HG02943 (cell line): ENCODE results near the gene ISG15.
"Not testable (repeated sequence)": the region's sequence is repeated elsewhere in the genome, so short reads cannot be mapped to it uniquely, and the experiment has no call there.

Source experiments
- ATAC-seq: cut with Tn5 transposase; IDR thresholded peaks from one replicate; pipeline ENCODE4 v1.9.1; 2021; ENCODE audit warnings: mild to moderate bottlenecking, low read depth, moderate library complexity; ENCODE audit not compliant: unreplicated experiment

ISG15 gene

GRCh38 chr1:1006305-1007159 lies 6.8 kb upstream of the ISG15 start:
- no peak for ATAC-seq

GRCh38 chr1:1010131-1010530 lies 3.2 kb upstream of the ISG15 start:
- ATAC-seq = not testable (repeated sequence)

GRCh38 chr1:1011396-1011949 lies 1.8 kb upstream of the ISG15 start:
- ATAC-seq = no peak

GRCh38 chr1:1012736-1013104 lies 577 bp upstream of the ISG15 start:
- not testable (repeated sequence) for ATAC-seq

GRCh38 chr1:1013922-1014648 lies 788 bp downstream of the ISG15 start:
- no peak for ATAC-seq

- no peak for ATAC-seq
These were observed 1.7 kb downstream of the ISG15 start for GRCh38 chr1:1014799-1015681.

- ATAC-seq = not testable (repeated sequence)
These were observed 4.4 kb downstream of the ISG15 start for GRCh38 chr1:1017397-1018320.

- not testable (repeated sequence) for ATAC-seq
These were observed 5.0 kb downstream of the ISG15 start for GRCh38 chr1:1018321-1018685.

GRCh38 chr1:1019122-1019999 lies 6.1 kb downstream of the ISG15 start:
- ATAC-seq = peak; percentile 50

- peak; percentile 31 for ATAC-seq
These were observed 6.7 kb downstream of the ISG15 start, which contains the start of gene AGRN for GRCh38 chr1:1020000-1020404. AGRN (plus strand) TSS chr1:1020120; CDS start chr1:1020173, 53 bp downstream.

GRCh38 chr1:1020415-1021009 lies 7.2 kb downstream of the ISG15 start:
- peak; percentile 13 for ATAC-seq

GRCh38 chr1:1021010-1021919 lies 8.0 kb downstream of the ISG15 start:
- ATAC-seq = no peak

- no peak for ATAC-seq
These were observed 8.6 kb downstream of the ISG15 start for GRCh38 chr1:1021920-1022259.

- no peak for ATAC-seq
These were observed 9.2 kb downstream of the ISG15 start for GRCh38 chr1:1022302-1023009.

- no peak for ATAC-seq
These were observed 10.4 kb downstream of the ISG15 start for GRCh38 chr1:1023700-1024099.

GRCh38 chr1:1024149-1024770 lies 11.0 kb downstream of the ISG15 start:
- ATAC-seq = no peak
